Spleen (tissue), 7 donors: ENCODE results near the gene A3GALT2.
A peak's percentile ranks its signal among the peaks of the same experiment; 100 is the strongest.

Experiments used
- POLR2A ChIP-seq, 3 donors: fragments of 450-650 bp; IDR thresholded peaks; one replicate each; pipeline ENCODE4 v1.5.1; 2017; ENCODE audit warnings: antibody characterized with exemption in 3 of 3, mild to moderate bottlenecking in 1 of 3
- TF ChIP-seq, protein P1 (sequence below), 11 experiments: fragments of 200-600 bp in 7 of 11; fragments of 450-650 bp in 4 of 11; sonication (generic) in 4 of 11; IDR thresholded peaks in 8 of 11; conservative IDR thresholded peaks in 3 of 11; 1 replicate in 7 of 11; 2 replicates in 4 of 11; pipeline versions ENCODE4 v1.4.0 to v1.8.0; 2016 to 2021; ENCODE audit warnings: antibody characterized with exemption in 11 of 11, inconsistent platforms in 4 of 11, mild to moderate bottlenecking in 1 of 11
- donor health status: DM: no; HTN: no; CAD: no; lungs with moderate emphysema.
- donor health status: DM: no; HTN: no; CAD: no.
- donor health status: DM: no; HTN: no; CAD: no.

DNA sequence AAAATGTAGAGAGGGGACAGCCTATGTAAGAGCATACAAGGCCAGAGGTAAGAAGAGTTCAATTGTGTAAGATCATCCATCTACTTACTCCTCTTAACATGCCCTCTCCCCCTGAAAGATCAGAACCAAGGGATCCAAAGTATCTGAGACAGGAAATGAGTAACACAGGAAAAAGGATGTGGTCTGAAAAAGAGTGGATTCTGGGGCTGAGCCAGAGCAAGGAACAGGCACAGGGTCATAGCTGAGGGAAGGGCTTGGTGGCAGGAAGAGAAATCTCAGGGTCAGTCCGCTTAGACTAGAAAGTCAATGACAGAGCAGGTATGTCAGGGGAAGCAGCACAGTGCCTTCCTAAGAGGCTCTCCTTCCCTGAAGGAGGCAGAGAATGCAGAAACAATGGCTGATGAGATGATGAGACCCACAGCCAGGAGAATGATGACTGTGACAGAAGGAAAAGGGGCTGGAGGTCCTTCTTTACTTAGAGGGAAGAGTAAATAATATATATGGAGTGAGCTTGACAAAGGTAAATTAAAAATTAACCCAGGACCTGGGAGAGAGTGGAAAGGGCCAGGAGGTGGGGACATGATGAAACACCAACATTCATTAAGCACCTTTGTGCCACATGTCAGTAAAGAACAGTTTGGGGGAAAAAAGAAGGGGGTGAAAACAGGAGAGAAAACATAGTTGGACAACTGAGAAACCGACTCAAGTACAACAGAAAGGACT lies 26.2 kb upstream of the A3GALT2 start:
- TF ChIP-seq POLR2A (IDR thresholded peaks at IDR 0.05) = peak in 2 of 3 donors; percentile 61 to 85
- TF ChIP-seq, protein P1, sequence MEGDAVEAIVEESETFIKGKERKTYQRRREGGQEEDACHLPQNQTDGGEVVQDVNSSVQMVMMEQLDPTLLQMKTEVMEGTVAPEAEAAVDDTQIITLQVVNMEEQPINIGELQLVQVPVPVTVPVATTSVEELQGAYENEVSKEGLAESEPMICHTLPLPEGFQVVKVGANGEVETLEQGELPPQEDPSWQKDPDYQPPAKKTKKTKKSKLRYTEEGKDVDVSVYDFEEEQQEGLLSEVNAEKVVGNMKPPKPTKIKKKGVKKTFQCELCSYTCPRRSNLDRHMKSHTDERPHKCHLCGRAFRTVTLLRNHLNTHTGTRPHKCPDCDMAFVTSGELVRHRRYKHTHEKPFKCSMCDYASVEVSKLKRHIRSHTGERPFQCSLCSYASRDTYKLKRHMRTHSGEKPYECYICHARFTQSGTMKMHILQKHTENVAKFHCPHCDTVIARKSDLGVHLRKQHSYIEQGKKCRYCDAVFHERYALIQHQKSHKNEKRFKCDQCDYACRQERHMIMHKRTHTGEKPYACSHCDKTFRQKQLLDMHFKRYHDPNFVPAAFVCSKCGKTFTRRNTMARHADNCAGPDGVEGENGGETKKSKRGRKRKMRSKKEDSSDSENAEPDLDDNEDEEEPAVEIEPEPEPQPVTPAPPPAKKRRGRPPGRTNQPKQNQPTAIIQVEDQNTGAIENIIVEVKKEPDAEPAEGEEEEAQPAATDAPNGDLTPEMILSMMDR (IDR thresholded peaks at IDR 0.05 in 8 of 11, conservative IDR thresholded peaks at IDR 0.05 in 3 of 11) = peak in 1 of 11 experiments; percentile 12
